Adrenal gland (tissue), 12 donors: ENCODE measurements around the gene TBC1D10A. TPM values are rescaled to one million over a fixed set of nuclear protein-coding genes. Genes with fewer than 3 reads are reported as not detected.

Source experiments
- DNase-seq, 7 donors: peaks; one replicate each; pipeline ENCODE4 v3.0.0-alpha.2; 2019 to 2020
- H3K27ac ChIP-seq, 5 donors: fragments of 200-600 bp; sonication (generic) in 4 of 5; 1 replicate in 3 of 5; 2 replicates in 2 of 5; pipeline versions ENCODE4 v1.5.1 to v1.8.0; 2016 to 2020; ENCODE audit warnings: mild to moderate bottlenecking in 1 of 5
- H3K27me3 ChIP-seq: fragments of 200-600 bp; 2 replicates; pipeline ENCODE4 v1.8.0; 2021
- H3K36me3 ChIP-seq, 2 donors: fragments of 200-600 bp; replicated peaks in 1 of 2; 1 replicate in 1 of 2; 2 replicates in 1 of 2; pipeline versions ENCODE4 v1.5.1 to v1.8.0; 2018 to 2022
- H3K4me1 ChIP-seq, 2 donors: fragments of 200-600 bp; replicated peaks in 1 of 2; 1 replicate in 1 of 2; 2 replicates in 1 of 2; pipeline versions ENCODE4 v1.5.1 to v1.8.0; 2018 to 2021
- H3K4me3 ChIP-seq, 4 donors: fragments of 200-600 bp; sonication (generic) in 3 of 4; one replicate each; pipeline ENCODE4 v1.5.1; 2016 to 2018
- H3K9me3 ChIP-seq, 3 donors: fragments of 200-600 bp; sonication (generic) in 1 of 3; replicated peaks in 1 of 3; 1 replicate in 2 of 3; 2 replicates in 1 of 3; pipeline versions ENCODE4 v1.5.1 to v1.8.0; 2016 to 2021
- POLR2A ChIP-seq, 2 donors: fragments of 450-650 bp; IDR thresholded peaks; one replicate each; pipeline ENCODE4 v1.6.1; 2017; ENCODE audit warnings: antibody characterized with exemption in 2 of 2, mild to moderate bottlenecking in 2 of 2, moderate library complexity in 1 of 2
- WGBS, 4 donors: extraction: QIAGEN DNeasy Blood & Tissue Kit in 2 of 4; methylation state at CpG; one replicate each; pipeline versions ENCODE4 v1.1.5 to v1.1.7; 2013 to 2017; 5-methylcytosine and 5-hydroxymethylcytosine counted together
- intact Hi-C, 2 donors: fragments of 100-400 bp; cut with DNase I; formaldehyde crosslinking; loops; one replicate each; pipeline versions ENCODE4 v1.14.1 to v1.15.0; 2022 to 2023
- polyA plus RNA-seq, 3 donors: library from polyadenylated mRNA; stranded (reverse); fragments of 200-250 nt in 2 of 3; fragments of 350-450 nt in 1 of 3; fragmentation: Illumina TruSeq in 1 of 3; extraction: RNeasy Lipid Tissue Mini Kit (QIAGEN cat#74804) in 1 of 3; gene quantifications; one replicate each; pipeline ENCODE4 v1.2.3, GENCODE V29; 2013 to 2014
- total RNA-seq, 9 donors: library from RNA; depleted of rRNA in 4 of 9; stranded (reverse); fragments of >200 nt in 4 of 9; fragments of 120-200 nt in 1 of 9; fragmentation: NEBNext Ultra II Directional in 1 of 9; extraction: Animal tissue kit (Norgen Biotek cat#: 25700) in 1 of 9; gene quantifications; one replicate each; pipeline versions ENCODE4 v1.1.0 to v1.2.4, GENCODE V29; 2013 to 2023
- TF ChIP-seq, protein P1 (sequence below), 6 experiments: fragments of 450-650 bp in 4 of 6; fragments of 200-600 bp in 2 of 6; sonication (generic) in 1 of 6; IDR thresholded peaks; 1 replicate in 5 of 6; 2 replicates in 1 of 6; pipeline versions ENCODE4 v1.5.1 to v1.8.0; 2016 to 2021; ENCODE audit warnings: antibody characterized with exemption in 6 of 6, mild to moderate bottlenecking in 2 of 6, moderate library complexity in 1 of 6
- donor health status: healthy with polysubstance abuse.
- donor health status: Bipolar disorder and iron deficiency.
- donor health status: DM: yes; HTN: yes; CAD: no.
- donor health status: DM: no; HTN: no; CAD: no.
- donor health status: DM: no; HTN: no; CAD: no.
- donor health status: DM: yes; HTN: yes; CAD: no.

TBC1D10A gene
- total and polyA plus RNA-seq, 12 donors = 11.7 to 55.0 (median 29.6) TPM

DNA sequence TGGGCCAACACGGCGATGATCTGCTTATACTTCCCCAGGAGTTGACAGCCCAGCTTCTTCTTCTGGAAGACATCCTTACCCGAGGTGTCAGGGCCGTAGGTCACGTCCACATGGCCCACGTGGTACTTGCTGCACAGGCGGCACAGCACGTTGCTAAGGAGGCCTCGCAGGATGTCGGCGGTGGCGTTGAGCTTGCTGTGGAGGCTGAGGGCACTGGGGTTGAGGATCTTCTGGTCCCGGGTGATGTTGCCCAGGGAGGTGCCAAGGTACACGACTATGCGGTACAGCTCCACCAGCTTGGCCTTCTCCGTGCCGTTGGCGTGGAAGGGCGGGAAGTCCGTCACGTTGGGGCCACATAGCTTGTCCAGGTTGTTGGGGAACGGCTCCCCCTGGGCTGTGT lies 83.1 kb downstream of the TBC1D10A start:
- WGBS, 4 donors = 95 to 97% (median 96%) methylated on average over 15 to 22 of the region's 22 CpGs

More for the DNA sequence above, 83.1 kb downstream of the TBC1D10A start:
- Histone ChIP-seq H3K27ac (no peak overlapping the region), H3K36me3 (no peaks in the 10 kb centered on the region), H3K9me3 (no peaks in the 10 kb centered on the region), H3K27me3 (no peaks in the 10 kb centered on the region), H3K4me3 (no peak overlapping the region), H3K4me1 (peaks cover 9 to 16% of the 10 kb centered on the region in 2 donors)
- TF ChIP-seq, protein P1, sequence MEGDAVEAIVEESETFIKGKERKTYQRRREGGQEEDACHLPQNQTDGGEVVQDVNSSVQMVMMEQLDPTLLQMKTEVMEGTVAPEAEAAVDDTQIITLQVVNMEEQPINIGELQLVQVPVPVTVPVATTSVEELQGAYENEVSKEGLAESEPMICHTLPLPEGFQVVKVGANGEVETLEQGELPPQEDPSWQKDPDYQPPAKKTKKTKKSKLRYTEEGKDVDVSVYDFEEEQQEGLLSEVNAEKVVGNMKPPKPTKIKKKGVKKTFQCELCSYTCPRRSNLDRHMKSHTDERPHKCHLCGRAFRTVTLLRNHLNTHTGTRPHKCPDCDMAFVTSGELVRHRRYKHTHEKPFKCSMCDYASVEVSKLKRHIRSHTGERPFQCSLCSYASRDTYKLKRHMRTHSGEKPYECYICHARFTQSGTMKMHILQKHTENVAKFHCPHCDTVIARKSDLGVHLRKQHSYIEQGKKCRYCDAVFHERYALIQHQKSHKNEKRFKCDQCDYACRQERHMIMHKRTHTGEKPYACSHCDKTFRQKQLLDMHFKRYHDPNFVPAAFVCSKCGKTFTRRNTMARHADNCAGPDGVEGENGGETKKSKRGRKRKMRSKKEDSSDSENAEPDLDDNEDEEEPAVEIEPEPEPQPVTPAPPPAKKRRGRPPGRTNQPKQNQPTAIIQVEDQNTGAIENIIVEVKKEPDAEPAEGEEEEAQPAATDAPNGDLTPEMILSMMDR (IDR thresholded peaks at IDR 0.05) = no peak
- no peak for TF ChIP-seq POLR2A (IDR thresholded peaks at IDR 0.05)
- DNase-seq = no peak
- intact Hi-C loops = no loop called here

Other genes with a start within 250 kb of the TBC1D10A start
- gene HORMAD2, start 246.5 kb downstream of the TBC1D10A start, total RNA-seq = not detected
- not detected for gene HORMAD2, start 246.5 kb downstream of the TBC1D10A start, polyA plus RNA-seq
- 1 to 10 TPM in 6 of 9 donors, under 1 TPM in 3; 0.06 to 9.3 (median 1.5) TPM for gene LIF, start 80.2 kb downstream of the TBC1D10A start, total RNA-seq
- gene LIF, start 80.2 kb downstream of the TBC1D10A start, polyA plus RNA-seq = 1 to 10 TPM in 2 of 3 donors, under 1 TPM in 1; 0.49 to 2.4 (median 1.4) TPM
- 1 to 10 TPM in 6 of 9 donors, under 1 TPM in 2, not detected in 1; 0.85 to 8.1 (median 1.9) TPM for gene OSM, start 60.1 kb downstream of the TBC1D10A start, total RNA-seq
- gene OSM, start 60.1 kb downstream of the TBC1D10A start, polyA plus RNA-seq = 1 to 10 TPM in 1 of 3 donors, under 1 TPM in 2; 0.44 to 1.6 (median 0.56) TPM
- 10 to 100 TPM in 6 of 9 donors, 1 to 10 TPM in 3; 5.5 to 20.1 (median 15.0) TPM for gene CASTOR1, start 37.4 kb downstream of the TBC1D10A start, total RNA-seq
- gene CASTOR1, start 37.4 kb downstream of the TBC1D10A start, polyA plus RNA-seq = 10 to 100 TPM in 2 of 3 donors, 1 to 10 TPM in 1; 2.4 to 18.3 (median 15.1) TPM
- 100 to 1,000 TPM in 6 of 9 donors, 10 to 100 TPM in 3; 26.8 to 212 (median 141) TPM for gene SF3A1, start 30.0 kb upstream of the TBC1D10A start, total RNA-seq
- gene SF3A1, start 30.0 kb upstream of the TBC1D10A start, polyA plus RNA-seq = 10 to 100 TPM; 15.7 to 69.6 (median 24.1) TPM
- 1 to 10 TPM in 8 of 9 donors, under 1 TPM in 1; 0.48 to 9.9 (median 2.7) TPM for gene CCDC157, start 30.1 kb upstream of the TBC1D10A start, total RNA-seq
- 1 to 10 TPM in 2 of 3 donors, under 1 TPM in 1; 0.75 to 5.3 (median 3.7) TPM for gene CCDC157, start 30.1 kb upstream of the TBC1D10A start, polyA plus RNA-seq
- gene RNF215, start 60.5 kb upstream of the TBC1D10A start, total RNA-seq = 10 to 100 TPM in 5 of 9 donors, 1 to 10 TPM in 4; 7.7 to 20.1 (median 10.1) TPM
- 10 to 100 TPM in 2 of 3 donors, 1 to 10 TPM in 1; 2.0 to 17.4 (median 17.1) TPM for gene RNF215, start 60.5 kb upstream of the TBC1D10A start, polyA plus RNA-seq
- 1 to 10 TPM in 8 of 9 donors, under 1 TPM in 1; 0.78 to 7.7 (median 4.9) TPM for gene SEC14L2, start 70.1 kb upstream of the TBC1D10A start, total RNA-seq
- 1 to 10 TPM in 2 of 3 donors, under 1 TPM in 1; 0.99 to 3.1 (median 2.1) TPM for gene SEC14L2, start 70.1 kb upstream of the TBC1D10A start, polyA plus RNA-seq
- gene MTFP1, start 98.8 kb upstream of the TBC1D10A start, total RNA-seq = 10 to 100 TPM; 10.4 to 36.3 (median 14.0) TPM
- 10 to 100 TPM; 13.7 to 19.7 (median 16.3) TPM for gene MTFP1, start 98.8 kb upstream of the TBC1D10A start, polyA plus RNA-seq
- under 1 TPM in 1 of 9 donors, not detected in 8; 0.27 TPM for gene SEC14L3, start 145.1 kb upstream of the TBC1D10A start, total RNA-seq
- gene SEC14L3, start 145.1 kb upstream of the TBC1D10A start, polyA plus RNA-seq = not detected
- 1 to 10 TPM in 6 of 9 donors, under 1 TPM in 3; 0.17 to 2.6 (median 1.1) TPM for gene SEC14L4, start 178.8 kb upstream of the TBC1D10A start, total RNA-seq
- under 1 TPM; 0.29 to 0.64 (median 0.47) TPM for gene SEC14L4, start 178.8 kb upstream of the TBC1D10A start, polyA plus RNA-seq
- 1 to 10 TPM in 5 of 9 donors, under 1 TPM in 3, not detected in 1; 0.19 to 4.3 (median 1.3) TPM for gene SEC14L6, start 219.8 kb upstream of the TBC1D10A start, total RNA-seq
- gene SEC14L6, start 219.8 kb upstream of the TBC1D10A start, polyA plus RNA-seq = 1 to 10 TPM in 1 of 3 donors, under 1 TPM in 2; 0.32 to 1.5 (median 0.74) TPM
- under 1 TPM in 2 of 9 donors, not detected in 7; 0.31 to 0.33 TPM for gene GAL3ST1, start 247.7 kb upstream of the TBC1D10A start, total RNA-seq
- under 1 TPM in 2 of 3 donors, not detected in 1; 0.57 to 0.72 TPM for gene GAL3ST1, start 247.7 kb upstream of the TBC1D10A start, polyA plus RNA-seq